A549 (cell line): ENCODE data around the gene LRP5. TPM values are rescaled to one million over a fixed set of nuclear protein-coding genes. Genes with fewer than 3 reads are reported as not detected.
"Not testable (repeated sequence)": the region's sequence is repeated elsewhere in the genome, so short reads cannot be mapped to it uniquely, and the experiment has no call there.

Source experiments
- ATAC-seq, 2 experiments: fragments of 200-7000 bp in 1 of 2; fragments of >200 bp in 1 of 2; cut with Nextera tagmentation in 1 of 2; cut with Tn5 transposase in 1 of 2; 3 replicates each; pipeline versions ENCODE4 v1.8.0 to v1.9.1; 2018 to 2020; ENCODE audit warnings: mild to moderate bottlenecking in 1 of 2, moderate library complexity in 1 of 2
- CTCF ChIA-PET: fragments of 300-600 bp; sonication (Branson Sonifier 250); formaldehyde crosslinking; extraction: SDS; loops from one replicate; lab custom pipeline; 2021; ENCODE audit warnings: antibody characterized with exemption, inconsistent platforms; lab: Yijun Ruan, JAX
- POLR2A ChIA-PET: fragments of 350-600 bp; formaldehyde crosslinking; extraction: SDS; loops from one replicate; lab custom pipeline; 2021; ENCODE audit warnings: antibody characterized with exemption, inconsistent platforms; lab: Yijun Ruan, JAX
- DNase-seq, 2 experiments: peaks; one replicate each; pipeline versions ENCODE4 v3.0.0 to v3.0.0-alpha.2; 2011 to 2016; ENCODE audit warnings: low read depth in 1 of 2, low spot score in 1 of 2
- FAIRE-seq: peaks from 2 replicates; lab custom pipeline; 2011; peaks lifted over from hg19 to GRCh38; lab: Jason Lieb, UNC
- H3K27ac ChIP-seq, 2 experiments: fragments of >200 bp; sonication (Bioruptor Twin); formaldehyde crosslinking; 3 replicates each; pipeline ENCODE4 v1.5.1; 2016 to 2017
- H3K4me1 ChIP-seq: fragments of >200 bp; sonication (Bioruptor Twin); formaldehyde crosslinking; 3 replicates; pipeline ENCODE4 v1.6.1; 2016
- H3K4me2 ChIP-seq: fragments of >200 bp; sonication (Bioruptor Twin); formaldehyde crosslinking; 3 replicates; pipeline ENCODE4 v1.6.1; 2016
- H3K4me3 ChIP-seq: fragments of >200 bp; sonication (Bioruptor Twin); formaldehyde crosslinking; 3 replicates; pipeline ENCODE4 v1.5.1; 2016
- H3K9me3 ChIP-seq: fragments of >200 bp; sonication (Bioruptor Twin); formaldehyde crosslinking; 3 replicates; pipeline ENCODE4 v1.6.1; 2016
- BHLHE40 ChIP-seq: IDR thresholded peaks from 2 replicates; pipeline ENCODE4 v1.6.1; 2012; ENCODE audit warnings: low read depth, low read length, inconsistent platforms
- CBX2 ChIP-seq: fragments of 200-600 bp; sonication (generic); IDR thresholded peaks from 2 replicates; pipeline ENCODE4 v1.6.1; 2016; ENCODE audit warnings: low read depth, mild to moderate bottlenecking, borderline replicate concordance
- CBX8 ChIP-seq: fragments of 200-600 bp; sonication (generic); IDR thresholded peaks from 2 replicates; pipeline ENCODE4 v1.6.1; 2016
- CEBPB ChIP-seq, 2 experiments: fragments of >200 bp in 1 of 2; sonication (Bioruptor Twin) in 1 of 2; formaldehyde crosslinking in 1 of 2; IDR thresholded peaks; 2 replicates each; pipeline ENCODE4 v1.6.1; 2012 to 2016
- CHD4 ChIP-seq: fragments of 200-600 bp; sonication (generic); IDR thresholded peaks from 2 replicates; pipeline ENCODE4 v1.6.1; 2016; ENCODE audit warnings: antibody characterized with exemption, mild to moderate bottlenecking, borderline replicate concordance
- EHF ChIP-seq: fragments of 250-450 bp; sonication (Bioruptor Pico); IDR thresholded peaks from 2 replicates; pipeline ENCODE4 v1.5.0; 2020; ENCODE audit warnings: mild to moderate bottlenecking
- EHMT2 ChIP-seq: fragments of 200-600 bp; sonication (generic); IDR thresholded peaks from 2 replicates; pipeline ENCODE4 v1.6.1; 2016; ENCODE audit warnings: antibody characterized with exemption, low read depth, mild to moderate bottlenecking, moderate library complexity
- ESRRA ChIP-seq: fragments of 150-350 bp; IDR thresholded peaks from 2 replicates; pipeline ENCODE4 v1.6.1; 2014; ENCODE audit warnings: mild to moderate bottlenecking, low read length, borderline replicate concordance
- FOSB ChIP-seq: fragments of 250-450 bp; sonication (Bioruptor Pico); IDR thresholded peaks from 2 replicates; pipeline ENCODE4 v1.5.0; 2020; ENCODE audit warnings: mild to moderate bottlenecking, moderate library complexity
- FOXS1 ChIP-seq: fragments of 250-450 bp; sonication (Bioruptor Pico); IDR thresholded peaks from 2 replicates; pipeline ENCODE4 v1.5.0; 2020; ENCODE audit warnings: mild to moderate bottlenecking, moderate library complexity
- GATA3 ChIP-seq: IDR thresholded peaks from 2 replicates; pipeline ENCODE4 v1.6.1; 2012; ENCODE audit warnings: borderline replicate concordance
- HES2 ChIP-seq: fragments of >200 bp; sonication (Bioruptor Twin); formaldehyde crosslinking; IDR thresholded peaks from 2 replicates; pipeline ENCODE4 v1.6.1; 2016
- HOXB5 ChIP-seq: fragments of 250-450 bp; sonication (Bioruptor Pico); IDR thresholded peaks from 2 replicates; pipeline ENCODE4 v1.5.0; 2020; ENCODE audit warnings: mild to moderate bottlenecking, moderate library complexity
- JUN ChIP-seq, 2 experiments: fragments of >200 bp; sonication (Bioruptor Twin); formaldehyde crosslinking; IDR thresholded peaks; 2 replicates in 1 of 2; 3 replicates in 1 of 2; pipeline ENCODE4 v1.6.1; 2016 to 2017
- JUNB ChIP-seq: fragments of >200 bp; sonication (Bioruptor Twin); formaldehyde crosslinking; IDR thresholded peaks from 2 replicates; pipeline ENCODE4 v1.6.1; 2016
- KDM5A ChIP-seq: fragments of 200-600 bp; sonication (generic); IDR thresholded peaks from 2 replicates; pipeline ENCODE4 v1.6.1; 2016; ENCODE audit warnings: antibody characterized with exemption, mild to moderate bottlenecking
- MAFK ChIP-seq: fragments of 450-650 bp; IDR thresholded peaks from 2 replicates; pipeline ENCODE4 v1.6.1; 2014; ENCODE audit not compliant: partially characterized antibody
- MAZ ChIP-seq: fragments of 150-350 bp; IDR thresholded peaks from 2 replicates; pipeline ENCODE4 v1.6.1; 2014; ENCODE audit warnings: antibody characterized with exemption, low read depth, low read length, borderline replicate concordance
- MYC ChIP-seq: IDR thresholded peaks from 2 replicates; pipeline ENCODE4 v1.6.1; 2012; ENCODE audit warnings: mild to moderate bottlenecking, inconsistent platforms, low read length, improper control_type of control experiment, borderline replicate concordance
- NPAS2 ChIP-seq: fragments of 250-450 bp; sonication (Bioruptor Pico); IDR thresholded peaks from 2 replicates; pipeline ENCODE4 v1.8.0; 2022; ENCODE audit warnings: mild to moderate bottlenecking, moderate library complexity, borderline replicate concordance
- PBX3 ChIP-seq: IDR thresholded peaks from 2 replicates; pipeline ENCODE4 v1.6.1; 2012
- PHF8 ChIP-seq: fragments of 200-600 bp; sonication (generic); IDR thresholded peaks from 2 replicates; pipeline ENCODE4 v1.6.1; 2016; ENCODE audit warnings: low read depth, mild to moderate bottlenecking, antibody characterized with exemption, moderate library complexity, borderline replicate concordance
- RAD21 ChIP-seq, 2 experiments: fragments of >200 bp in 1 of 2; sonication (Bioruptor Twin) in 1 of 2; formaldehyde crosslinking in 1 of 2; IDR thresholded peaks in 1 of 2; conservative IDR thresholded peaks in 1 of 2; 2 replicates in 1 of 2; 3 replicates in 1 of 2; pipeline ENCODE4 v1.6.1; 2012 to 2018; ENCODE audit warnings: inconsistent platforms in 1 of 2
- RNF2 ChIP-seq: fragments of 200-600 bp; sonication (generic); IDR thresholded peaks from 2 replicates; pipeline ENCODE4 v1.6.1; 2016; ENCODE audit warnings: low read depth, mild to moderate bottlenecking, antibody characterized with exemption, moderate library complexity, borderline replicate concordance
- SMC3 ChIP-seq: fragments of >200 bp; sonication (Bioruptor Twin); formaldehyde crosslinking; IDR thresholded peaks from 3 replicates; pipeline ENCODE4 v1.6.1; 2018; ENCODE audit warnings: inconsistent platforms
- TFCP2L1 ChIP-seq: fragments of 250-450 bp; sonication (Bioruptor Pico); IDR thresholded peaks from 2 replicates; pipeline ENCODE4 v1.5.0; 2021; ENCODE audit warnings: mild to moderate bottlenecking
- ZC3H11A ChIP-seq: fragments of 450-650 bp; IDR thresholded peaks from 2 replicates; pipeline ENCODE4 v1.6.1; 2014; ENCODE audit warnings: antibody characterized with exemption, mild to moderate bottlenecking
- ZFP36 ChIP-seq: fragments of 450-650 bp; IDR thresholded peaks from 2 replicates; pipeline ENCODE4 v1.6.1; 2014; ENCODE audit warnings: borderline replicate concordance; ENCODE audit not compliant: partially characterized antibody
- WGBS: methylation state at CpG from one replicate; pipeline ENCODE4 v1.1.6; 2017; ENCODE audit errors: missing lambda C conversion rate; 5-methylcytosine and 5-hydroxymethylcytosine counted together
- polyA plus RNA-seq, 4 experiments: library from polyadenylated mRNA; depleted of rRNA in 3 of 4; stranded (reverse); fragments of >200 nt; fragmentation: RNase III in 1 of 4; extraction: RNeasy Plus Mini Kit Qiagen cat#74134 plus additional on column Dnase treatment in 1 of 4; gene quantifications; 2 replicates in 3 of 4; 3 replicates in 1 of 4; pipeline ENCODE4 v1.2.3, GENCODE V29; 2011 to 2017
- TF ChIP-seq, protein P1 (sequence below): fragments of 150-350 bp; IDR thresholded peaks from 2 replicates; pipeline ENCODE4 v1.6.1; 2014; ENCODE audit warnings: low read depth, mild to moderate bottlenecking, low read length
- TF ChIP-seq, protein P2 (sequence below): IDR thresholded peaks from 2 replicates; pipeline ENCODE4 v1.6.1; 2012; ENCODE audit warnings: low read depth, borderline replicate concordance
- TF ChIP-seq, protein P3 (sequence below): fragments of >200 bp; sonication (Bioruptor Twin); formaldehyde crosslinking; IDR thresholded peaks from 3 replicates; pipeline ENCODE4 v1.6.1; 2016

Gene LRP5
- polyA plus RNA-seq, 2 of the 4 experiments (the other 2 are of a cell fraction): 10.9 to 32.3 TPM

- POLR2A ChIA-PET: not testable (repeated sequence)
Observed at GRCh38 chr11:68458340-68458739, 145.9 kb downstream of the LRP5 start.

DNA sequence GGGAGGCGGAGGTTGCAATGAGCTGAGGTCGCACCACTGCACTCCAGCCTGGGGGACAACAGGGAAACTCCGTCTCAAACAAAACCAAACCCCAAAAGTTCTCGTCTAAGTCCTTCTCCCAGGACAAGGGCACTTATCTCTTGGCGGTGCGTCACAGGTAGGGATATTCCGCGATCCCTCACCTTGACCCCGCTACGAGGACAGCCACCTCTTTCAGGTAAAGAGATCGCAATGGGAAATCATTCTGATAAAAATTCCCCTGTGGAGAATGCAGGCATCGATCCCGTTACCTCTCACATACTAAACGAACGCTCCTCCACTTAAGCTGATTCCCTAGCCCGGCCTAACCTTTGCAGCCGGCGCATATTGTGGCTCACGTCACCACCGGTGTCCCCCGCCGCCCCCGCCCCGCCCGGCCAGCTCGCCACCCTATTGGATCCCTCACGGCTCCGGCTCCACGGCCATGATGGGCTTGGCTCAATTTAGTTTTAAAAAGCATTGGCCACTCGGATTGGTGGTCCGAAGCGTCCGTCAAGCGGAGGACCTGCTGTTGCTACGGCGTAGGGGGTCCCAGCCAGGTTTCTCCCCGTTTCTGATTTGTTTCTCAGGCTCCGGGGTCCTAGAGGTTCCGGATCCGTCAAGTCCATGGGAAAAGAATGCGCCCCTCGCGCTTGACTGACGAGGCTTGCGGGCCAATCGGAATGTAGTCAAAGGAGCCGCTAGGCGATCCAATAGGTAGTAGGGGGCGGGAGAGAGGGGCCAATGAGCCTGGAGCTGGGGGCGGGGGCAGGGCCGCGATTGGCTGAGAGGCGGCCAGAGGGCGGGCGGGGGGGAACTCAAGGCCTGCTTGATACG lies 147.7 kb downstream of the LRP5 start:
- peak overlapping the region; percentile 86 for H3K4me3 ChIP-seq
- peak overlapping the region; percentile 61 for H3K4me2 ChIP-seq
- ATAC-seq (peak; percentile 87 to 91), FAIRE-seq (no peak), DNase-seq (peak; percentile 98)
- no peaks in the 10 kb centered on the region for H3K9me3 ChIP-seq
- whole genome bisulfite sequencing: 5% methylated on average over 34 of the region's 56 CpGs
- peak overlapping the region; percentile 93 to 96 for H3K27ac ChIP-seq
- ChIA-PET CTCF (interaction anchor here (1.2 to 1.5 kb wide), 3 partner anchors 11 to 207 kb away, joined by 3 to 5 read pairs (median 3); no protein-coding TSS in a partner anchor), POLR2A (interaction anchor here (0.5 to 1.4 kb wide), 11 partner anchors 10 to 444 kb away, joined by 3 to 9 read pairs (median 4); partner anchors contain the start of genes C11orf24, IGHMBP2 and MRPL21)
- H3K4me1 ChIP-seq: peaks cover 21% of the 10 kb centered on the region
- TF ChIP-seq HOXB5 (CRISPR knock-in tag): no peak; the same call in 1 of the 2 replicates
- peak; percentile 4 for TF ChIP-seq ZFP36
- TF ChIP-seq ESRRA: peak; percentile 95
- no peak for TF ChIP-seq JUNB
- TF ChIP-seq RAD21 (conservative IDR thresholded peaks at IDR 0.05 in 1 of 2, IDR thresholded peaks at IDR 0.05 in 1 of 2): 0 out of 5 replicates have a peak, but pooled peaks of 1 of the 2 experiments have one; percentile 17
- TF ChIP-seq PBX3: peak; percentile 91
- TF ChIP-seq CBX8: no peak
- TF ChIP-seq ZC3H11A: no peak
- TF ChIP-seq, protein P1, sequence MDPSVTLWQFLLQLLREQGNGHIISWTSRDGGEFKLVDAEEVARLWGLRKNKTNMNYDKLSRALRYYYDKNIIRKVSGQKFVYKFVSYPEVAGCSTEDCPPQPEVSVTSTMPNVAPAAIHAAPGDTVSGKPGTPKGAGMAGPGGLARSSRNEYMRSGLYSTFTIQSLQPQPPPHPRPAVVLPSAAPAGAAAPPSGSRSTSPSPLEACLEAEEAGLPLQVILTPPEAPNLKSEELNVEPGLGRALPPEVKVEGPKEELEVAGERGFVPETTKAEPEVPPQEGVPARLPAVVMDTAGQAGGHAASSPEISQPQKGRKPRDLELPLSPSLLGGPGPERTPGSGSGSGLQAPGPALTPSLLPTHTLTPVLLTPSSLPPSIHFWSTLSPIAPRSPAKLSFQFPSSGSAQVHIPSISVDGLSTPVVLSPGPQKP: no peak
- TF ChIP-seq CHD4: no peak
- no peak for TF ChIP-seq EHMT2
- no peak for TF ChIP-seq KDM5A
- no peak for TF ChIP-seq PHF8
- TF ChIP-seq RNF2: no peak
- peak; percentile 56; the same call in 1 of the 2 replicates for TF ChIP-seq GATA3
- peak; percentile 96 for TF ChIP-seq FOSB
- TF ChIP-seq FOXS1 (CRISPR knock-in tag): no peak
- TF ChIP-seq MAZ: peak; percentile 65; the same call in 1 of the 2 replicates
- no peak for TF ChIP-seq BHLHE40
- TF ChIP-seq CEBPB (IDR thresholded peaks at IDR 0.05): 0 out of 4 replicates have a peak, but pooled peaks of 1 of the 2 experiments have one; percentile 4
- peak; percentile 41 to 61; a peak in 3 of 5 replicates for TF ChIP-seq JUN (IDR thresholded peaks at IDR 0.05)
- peak; percentile 68; the same call in 1 of the 2 replicates for TF ChIP-seq EHF (CRISPR knock-in tag)
- TF ChIP-seq SMC3: 0 out of 3 replicates have a peak, but pooled peaks have one; percentile 27
- TF ChIP-seq MYC: no peak
- TF ChIP-seq, protein P2, sequence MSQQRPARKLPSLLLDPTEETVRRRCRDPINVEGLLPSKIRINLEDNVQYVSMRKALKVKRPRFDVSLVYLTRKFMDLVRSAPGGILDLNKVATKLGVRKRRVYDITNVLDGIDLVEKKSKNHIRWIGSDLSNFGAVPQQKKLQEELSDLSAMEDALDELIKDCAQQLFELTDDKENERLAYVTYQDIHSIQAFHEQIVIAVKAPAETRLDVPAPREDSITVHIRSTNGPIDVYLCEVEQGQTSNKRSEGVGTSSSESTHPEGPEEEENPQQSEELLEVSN: 0 out of 2 replicates have a peak, but pooled peaks have one; percentile 27
- TF ChIP-seq, protein P3, sequence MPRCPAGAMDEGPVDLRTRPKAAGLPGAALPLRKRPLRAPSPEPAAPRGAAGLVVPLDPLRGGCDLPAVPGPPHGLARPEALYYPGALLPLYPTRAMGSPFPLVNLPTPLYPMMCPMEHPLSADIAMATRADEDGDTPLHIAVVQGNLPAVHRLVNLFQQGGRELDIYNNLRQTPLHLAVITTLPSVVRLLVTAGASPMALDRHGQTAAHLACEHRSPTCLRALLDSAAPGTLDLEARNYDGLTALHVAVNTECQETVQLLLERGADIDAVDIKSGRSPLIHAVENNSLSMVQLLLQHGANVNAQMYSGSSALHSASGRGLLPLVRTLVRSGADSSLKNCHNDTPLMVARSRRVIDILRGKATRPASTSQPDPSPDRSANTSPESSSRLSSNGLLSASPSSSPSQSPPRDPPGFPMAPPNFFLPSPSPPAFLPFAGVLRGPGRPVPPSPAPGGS: no peak
- no peak for TF ChIP-seq CBX2
- TF ChIP-seq HES2: no peak
- no peak for TF ChIP-seq NPAS2 (CRISPR knock-in tag)
- TF ChIP-seq MAFK: no peak
- TF ChIP-seq TFCP2L1: peak; percentile 97

More at GRCh38 chr11:68458340-68458739, 145.9 kb downstream of the LRP5 start:
- not testable (repeated sequence) for H3K4me2 ChIP-seq, H3K27ac ChIP-seq, FAIRE-seq, H3K4me3 ChIP-seq, DNase-seq, H3K9me3 ChIP-seq, ATAC-seq
- CTCF ChIA-PET: interaction anchor here (0.6 to 1.5 kb wide), 5 partner anchors 9 to 456 kb away, joined by 3 to 5 read pairs (median 3); no protein-coding TSS in a partner anchor
- peaks cover 16% of the 10 kb centered on the region for H3K4me1 ChIP-seq
- TF ChIP-seq MAFK: peak; percentile 4
- WGBS: 66% methylated on average over 6 of the region's 6 CpGs
